Liver (tissue), 9 donors: ENCODE measurements around the gene SNX1. TPM values are rescaled to one million over a fixed set of nuclear protein-coding genes. Genes with fewer than 3 reads are reported as not detected.

Experiments
- DNase-seq: peaks from one replicate; pipeline ENCODE4 v3.0.0-alpha.2; 2017; ENCODE audit warnings: low spot score
- H3K27ac ChIP-seq, 2 donors: one replicate each; pipeline ENCODE4 v1.7.0; 2013; ENCODE audit warnings: inconsistent platforms in 2 of 2, low read length in 2 of 2, control low read depth in 1 of 2, low read depth in 1 of 2, mild to moderate bottlenecking in 1 of 2
- H3K27me3 ChIP-seq, 4 donors: one replicate each; pipeline versions ENCODE4 v1.6.1 to v1.7.0; 2013; ENCODE audit warnings: low read length in 3 of 4, inconsistent platforms in 1 of 4, mild to moderate bottlenecking in 1 of 4, moderate library complexity in 1 of 4; ENCODE audit not compliant: control insufficient read depth in 4 of 4, insufficient read depth in 4 of 4
- H3K36me3 ChIP-seq, 4 donors: one replicate each; pipeline versions ENCODE4 v1.6.1 to v1.7.0; 2013; ENCODE audit warnings: low read length in 3 of 4, mild to moderate bottlenecking in 3 of 4, low read depth in 1 of 4, moderate library complexity in 1 of 4; ENCODE audit not compliant: control insufficient read depth in 4 of 4, insufficient read depth in 3 of 4
- H3K4me1 ChIP-seq, 4 donors: one replicate each; pipeline versions ENCODE4 v1.6.1 to v1.7.0; 2013; ENCODE audit warnings: low read length in 3 of 4, mild to moderate bottlenecking in 3 of 4, moderate library complexity in 1 of 4; ENCODE audit not compliant: control insufficient read depth in 4 of 4, insufficient read depth in 4 of 4
- H3K4me3 ChIP-seq, 3 donors: one replicate each; pipeline versions ENCODE4 v1.6.1 to v1.7.0; 2013; ENCODE audit warnings: low read length in 3 of 3, control low read depth in 1 of 3, low read depth in 1 of 3, mild to moderate bottlenecking in 1 of 3
- H3K9ac ChIP-seq, 2 donors: one replicate each; pipeline ENCODE4 v1.7.0; 2013; ENCODE audit warnings: low read length in 2 of 2, mild to moderate bottlenecking in 2 of 2, moderate library complexity in 2 of 2, control low read depth in 1 of 2, low read depth in 1 of 2
- H3K9me3 ChIP-seq, 4 donors: one replicate each; pipeline versions ENCODE4 v1.6.1 to v1.7.0; 2013; ENCODE audit warnings: low read length in 3 of 4; ENCODE audit not compliant: control insufficient read depth in 4 of 4
- EGR1 ChIP-seq, 2 donors: IDR thresholded peaks; 2 replicates each; pipeline ENCODE4 v1.6.1; 2016 to 2018; ENCODE audit warnings: antibody characterized with exemption in 2 of 2, low read depth in 2 of 2
- FOXA1 ChIP-seq: IDR thresholded peaks from 2 replicates; pipeline ENCODE4 v1.6.1; 2016; ENCODE audit warnings: antibody characterized with exemption
- FOXA2 ChIP-seq: IDR thresholded peaks from 2 replicates; pipeline ENCODE4 v1.6.1; 2016; ENCODE audit warnings: antibody characterized with exemption
- GABPA ChIP-seq, 2 donors: IDR thresholded peaks in 1 of 2; conservative IDR thresholded peaks in 1 of 2; 2 replicates each; pipeline ENCODE4 v1.6.1; 2016; ENCODE audit warnings: antibody characterized with exemption in 2 of 2, mild to moderate bottlenecking in 1 of 2, moderate library complexity in 1 of 2
- HNF4A ChIP-seq, 2 donors: conservative IDR thresholded peaks; 2 replicates each; pipeline ENCODE4 v1.6.1; 2016; ENCODE audit warnings: antibody characterized with exemption in 2 of 2, mild to moderate bottlenecking in 2 of 2
- HNF4G ChIP-seq: IDR thresholded peaks from 2 replicates; pipeline ENCODE4 v1.6.1; 2016; ENCODE audit warnings: antibody characterized with exemption
- JUND ChIP-seq, 2 donors: IDR thresholded peaks; 2 replicates each; pipeline ENCODE4 v1.6.1; 2016; ENCODE audit warnings: antibody characterized with exemption in 2 of 2
- MAX ChIP-seq: IDR thresholded peaks from 2 replicates; pipeline ENCODE4 v1.6.1; 2016; ENCODE audit warnings: antibody characterized with exemption
- NR2F2 ChIP-seq: IDR thresholded peaks from 2 replicates; pipeline ENCODE4 v1.6.1; 2016; ENCODE audit warnings: antibody characterized with exemption
- RAD21 ChIP-seq, 2 donors: IDR thresholded peaks; 2 replicates each; pipeline ENCODE4 v1.6.1; 2016; ENCODE audit warnings: antibody characterized with exemption in 2 of 2, mild to moderate bottlenecking in 2 of 2
- REST ChIP-seq: IDR thresholded peaks from 2 replicates; pipeline ENCODE4 v1.6.1; 2016; ENCODE audit warnings: antibody characterized with exemption, mild to moderate bottlenecking
- RXRA ChIP-seq, 2 donors: IDR thresholded peaks; 2 replicates each; pipeline ENCODE4 v1.6.1; 2017 to 2018; ENCODE audit warnings: antibody characterized with exemption in 2 of 2, mild to moderate bottlenecking in 1 of 2
- SP1 ChIP-seq: IDR thresholded peaks from 2 replicates; pipeline ENCODE4 v1.6.1; 2018; ENCODE audit warnings: antibody characterized with exemption, mild to moderate bottlenecking
- TAF1 ChIP-seq: conservative IDR thresholded peaks from 2 replicates; pipeline ENCODE4 v1.6.1; 2016; ENCODE audit warnings: antibody characterized with exemption, mild to moderate bottlenecking
- YY1 ChIP-seq: IDR thresholded peaks from 2 replicates; pipeline ENCODE4 v1.6.1; 2016; ENCODE audit warnings: antibody characterized with exemption, mild to moderate bottlenecking
- WGBS: extraction: QIAGEN DNeasy Blood & Tissue Kit; methylation state at CpG from one replicate; pipeline ENCODE4 v1.1.7; 2013; 5-methylcytosine and 5-hydroxymethylcytosine counted together
- polyA plus RNA-seq, 2 donors: library from polyadenylated mRNA; stranded (reverse) in 1 of 2; unstranded in 1 of 2; fragments of 200-250 nt in 1 of 2; fragments of >200 nt in 1 of 2; fragmentation: Nextera tagmentation in 1 of 2; extraction: Ambion mirVana in 1 of 2; gene quantifications; one replicate each; pipeline versions ENCODE4 v1.2.1 to v1.2.3, GENCODE V29; 2013 to 2015
- total RNA-seq, 2 donors: library from RNA; depleted of rRNA; stranded (reverse); fragments of >200 nt; gene quantifications; one replicate each; pipeline ENCODE4 v1.2.3, GENCODE V29; 2014
- TF ChIP-seq, protein P1 (sequence below): IDR thresholded peaks from 2 replicates; pipeline ENCODE4 v1.6.1; 2016; ENCODE audit warnings: antibody characterized with exemption
- TF ChIP-seq, protein P2 (sequence below): fragments of 150-350 bp; IDR thresholded peaks from 2 replicates; pipeline ENCODE4 v1.5.1; 2017; ENCODE audit warnings: improper control_type of control experiment, low read depth, low read length; ENCODE audit not compliant: missing input control
- TF ChIP-seq, protein P3 (sequence below): IDR thresholded peaks from 2 replicates; pipeline ENCODE4 v1.6.1; 2016; ENCODE audit warnings: antibody characterized with exemption
- donor health status: healthy.
- donor health status: healthy.
- donor health status: healthy.
- donor health status: healthy.
- donor health status: healthy.

The SNX1 gene
- total and polyA plus RNA-seq, 4 donors, result 40.0 to 67.4 (median 45.0) TPM

GRCh38 chr15:64068133-64068532 lies 27.6 kb upstream of the SNX1 start:
- Histone ChIP-seq H3K4me3 (no peak overlapping the region), H3K27me3 (no peaks in the 10 kb centered on the region), H3K27ac (no peak overlapping the region), H3K36me3 (no peaks in the 10 kb centered on the region), H3K9ac (no peak overlapping the region), H3K4me1 (peaks cover 17 to 51% (median 42%) of the 10 kb centered on the region in 4 donors), H3K9me3 (no peaks in the 10 kb centered on the region)
- DNase-seq, result no peak
- no peak for TF ChIP-seq GABPA (IDR thresholded peaks at IDR 0.05 in 1 of 2, conservative IDR thresholded peaks at IDR 0.05 in 1 of 2)
- 67% methylated on average over 4 of the region's 4 CpGs for WGBS

- H3K27ac ChIP-seq, result peak overlapping the region; percentile 77 to 81
- WGBS, result 98% methylated on average over 3 of the region's 3 CpGs
- no peaks in the 10 kb centered on the region for H3K9me3 ChIP-seq
- H3K36me3 ChIP-seq, result peaks cover 0 to 9% (median 0%) of the 10 kb centered on the region in 4 donors
- H3K27me3 ChIP-seq, result no peaks in the 10 kb centered on the region
- peak overlapping the region in 1 of 2 donors; percentile 40 for H3K9ac ChIP-seq
- TF ChIP-seq FOXA1 (no peak), RXRA (IDR thresholded peaks at IDR 0.05) (no peak), RAD21 (IDR thresholded peaks at IDR 0.05) (no peak), SP1 (no peak), YY1 (no peak), NR2F2 (no peak), JUND (IDR thresholded peaks at IDR 0.05) (no peak), FOXA2 (no peak), HNF4A (conservative IDR thresholded peaks at IDR 0.05) (no peak), HNF4G (no peak)
- DNase-seq, result no peak
- H3K4me1 ChIP-seq, result peaks cover 17 to 67% (median 52%) of the 10 kb centered on the region in 4 donors
- no peak overlapping the region for H3K4me3 ChIP-seq
Measured at GRCh38 chr15:64070106-64070505, 25.7 kb upstream of the SNX1 start.

- TF ChIP-seq, protein P1, sequence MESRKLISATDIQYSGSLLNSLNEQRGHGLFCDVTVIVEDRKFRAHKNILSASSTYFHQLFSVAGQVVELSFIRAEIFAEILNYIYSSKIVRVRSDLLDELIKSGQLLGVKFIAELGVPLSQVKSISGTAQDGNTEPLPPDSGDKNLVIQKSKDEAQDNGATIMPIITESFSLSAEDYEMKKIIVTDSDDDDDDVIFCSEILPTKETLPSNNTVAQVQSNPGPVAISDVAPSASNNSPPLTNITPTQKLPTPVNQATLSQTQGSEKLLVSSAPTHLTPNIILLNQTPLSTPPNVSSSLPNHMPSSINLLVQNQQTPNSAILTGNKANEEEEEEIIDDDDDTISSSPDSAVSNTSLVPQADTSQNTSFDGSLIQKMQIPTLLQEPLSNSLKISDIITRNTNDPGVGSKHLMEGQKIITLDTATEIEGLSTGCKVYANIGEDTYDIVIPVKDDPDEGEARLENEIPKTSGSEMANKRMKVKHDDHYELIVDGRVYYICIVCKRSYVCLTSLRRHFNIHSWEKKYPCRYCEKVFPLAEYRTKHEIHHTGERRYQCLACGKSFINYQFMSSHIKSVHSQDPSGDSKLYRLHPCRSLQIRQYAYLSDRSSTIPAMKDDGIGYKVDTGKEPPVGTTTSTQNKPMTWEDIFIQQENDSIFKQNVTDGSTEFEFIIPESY, result peak; percentile 49
- TF ChIP-seq FOXA2 (no peak), MAX (peak; percentile 58), JUND (IDR thresholded peaks at IDR 0.05) (peak; percentile 95 to 97), REST (peak; percentile 82), EGR1 (IDR thresholded peaks at IDR 0.05; ENCODE audit: low read depth in 2 of 2) (peak in 1 of 2 donors; percentile 64), FOXA1 (no peak), NR2F2 (peak; percentile 90), GABPA (IDR thresholded peaks at IDR 0.05 in 1 of 2, conservative IDR thresholded peaks at IDR 0.05 in 1 of 2) (peak in 1 of 2 donors; percentile 19), HNF4A (conservative IDR thresholded peaks at IDR 0.05) (peak; percentile 97 to 99), HNF4G (peak; percentile 98), RXRA (IDR thresholded peaks at IDR 0.05) (peak; percentile 90), YY1 (peak; percentile 39), SP1 (peak; percentile 98), RAD21 (IDR thresholded peaks at IDR 0.05) (peak; percentile 32 to 34), TAF1 (peak; percentile 96)
- TF ChIP-seq, protein P2, sequence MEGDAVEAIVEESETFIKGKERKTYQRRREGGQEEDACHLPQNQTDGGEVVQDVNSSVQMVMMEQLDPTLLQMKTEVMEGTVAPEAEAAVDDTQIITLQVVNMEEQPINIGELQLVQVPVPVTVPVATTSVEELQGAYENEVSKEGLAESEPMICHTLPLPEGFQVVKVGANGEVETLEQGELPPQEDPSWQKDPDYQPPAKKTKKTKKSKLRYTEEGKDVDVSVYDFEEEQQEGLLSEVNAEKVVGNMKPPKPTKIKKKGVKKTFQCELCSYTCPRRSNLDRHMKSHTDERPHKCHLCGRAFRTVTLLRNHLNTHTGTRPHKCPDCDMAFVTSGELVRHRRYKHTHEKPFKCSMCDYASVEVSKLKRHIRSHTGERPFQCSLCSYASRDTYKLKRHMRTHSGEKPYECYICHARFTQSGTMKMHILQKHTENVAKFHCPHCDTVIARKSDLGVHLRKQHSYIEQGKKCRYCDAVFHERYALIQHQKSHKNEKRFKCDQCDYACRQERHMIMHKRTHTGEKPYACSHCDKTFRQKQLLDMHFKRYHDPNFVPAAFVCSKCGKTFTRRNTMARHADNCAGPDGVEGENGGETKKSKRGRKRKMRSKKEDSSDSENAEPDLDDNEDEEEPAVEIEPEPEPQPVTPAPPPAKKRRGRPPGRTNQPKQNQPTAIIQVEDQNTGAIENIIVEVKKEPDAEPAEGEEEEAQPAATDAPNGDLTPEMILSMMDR, result no peak
- TF ChIP-seq, protein P3, sequence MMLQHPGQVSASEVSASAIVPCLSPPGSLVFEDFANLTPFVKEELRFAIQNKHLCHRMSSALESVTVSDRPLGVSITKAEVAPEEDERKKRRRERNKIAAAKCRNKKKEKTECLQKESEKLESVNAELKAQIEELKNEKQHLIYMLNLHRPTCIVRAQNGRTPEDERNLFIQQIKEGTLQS, result peak; percentile 81
- H3K36me3 ChIP-seq, result peaks cover 0 to 9% (median 0%) of the 10 kb centered on the region in 4 donors
- no peak for DNase-seq
- no peaks in the 10 kb centered on the region for H3K27me3 ChIP-seq
- H3K9me3 ChIP-seq, result no peaks in the 10 kb centered on the region
- H3K9ac ChIP-seq, result no peak overlapping the region
- no peak overlapping the region for H3K4me3 ChIP-seq
- peak overlapping the region; percentile 77 to 81 for H3K27ac ChIP-seq
- peaks cover 17 to 67% (median 52%) of the 10 kb centered on the region in 4 donors for H3K4me1 ChIP-seq
- 24% methylated on average over 8 of the region's 8 CpGs for WGBS
Measured at GRCh38 chr15:64070965-64071851, 24.6 kb upstream of the SNX1 start.
